Right renal cortex interstitium (tissue), 3 donors: ENCODE data around the gene FBXO2. TPM values are rescaled to one million over a fixed set of nuclear protein-coding genes. Genes with fewer than 3 reads are reported as not detected.
"Not testable (repeated sequence)": the region's sequence is repeated elsewhere in the genome, so short reads cannot be mapped to it uniquely, and the experiment has no call there.

Experiments
- DNase-seq, 3 donors: peaks; one replicate each; pipeline ENCODE4 v3.0.0-alpha.2; 2013; ENCODE audit warnings: low read depth in 3 of 3, low spot score in 2 of 3
- polyA plus RNA-seq, 3 donors: library from polyadenylated mRNA; unstranded; fragments of 120-200 nt; gene quantifications; one replicate each; pipeline ENCODE4 v1.2.1, GENCODE V29; 2013; ENCODE audit not compliant: insufficient read length in 3 of 3

Gene FBXO2
- polyA plus RNA-seq, 3 donors: 1.0 to 1.2 (median 1.1) TPM

DNA sequence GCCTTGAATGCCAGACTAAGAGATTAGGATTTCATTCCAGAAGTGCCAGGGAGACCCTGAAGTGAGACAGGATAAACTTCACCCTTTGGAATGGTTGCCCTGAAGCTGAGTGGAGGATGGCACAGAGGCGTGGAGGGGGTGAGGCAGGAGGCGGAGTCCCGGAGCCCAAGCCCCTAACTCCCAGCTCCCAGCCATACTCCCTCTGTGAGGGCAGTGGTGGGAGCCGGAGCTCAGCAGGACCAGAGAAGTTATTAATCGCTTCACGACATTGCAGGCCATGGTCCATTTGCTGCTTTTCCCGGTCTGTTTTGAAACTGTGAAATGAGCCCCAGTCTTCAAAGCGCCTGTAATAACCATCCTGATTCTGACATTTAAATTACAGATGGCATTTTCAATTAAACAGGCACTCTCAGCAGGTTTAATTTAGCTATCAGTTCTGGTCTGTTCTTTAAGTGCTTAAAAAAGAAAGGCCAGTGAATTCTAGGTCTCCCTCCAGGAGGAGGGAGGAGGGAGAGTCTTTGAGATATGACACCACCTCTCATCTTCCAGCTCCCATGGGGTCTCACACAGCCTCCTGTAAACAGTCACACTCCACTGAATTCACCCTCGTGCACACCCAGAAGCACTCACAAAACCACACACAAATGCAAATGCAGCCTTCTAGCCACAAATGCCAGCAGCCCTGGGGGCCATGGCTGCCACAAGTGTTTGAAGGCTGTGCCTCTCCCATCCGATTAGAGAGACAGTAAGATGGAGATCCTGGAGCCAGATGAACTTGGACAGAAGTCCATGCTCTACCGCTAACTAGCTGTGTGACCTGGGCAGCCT lies 19.6 kb downstream of the FBXO2 start:
- DNase-seq: no peak

DNA sequence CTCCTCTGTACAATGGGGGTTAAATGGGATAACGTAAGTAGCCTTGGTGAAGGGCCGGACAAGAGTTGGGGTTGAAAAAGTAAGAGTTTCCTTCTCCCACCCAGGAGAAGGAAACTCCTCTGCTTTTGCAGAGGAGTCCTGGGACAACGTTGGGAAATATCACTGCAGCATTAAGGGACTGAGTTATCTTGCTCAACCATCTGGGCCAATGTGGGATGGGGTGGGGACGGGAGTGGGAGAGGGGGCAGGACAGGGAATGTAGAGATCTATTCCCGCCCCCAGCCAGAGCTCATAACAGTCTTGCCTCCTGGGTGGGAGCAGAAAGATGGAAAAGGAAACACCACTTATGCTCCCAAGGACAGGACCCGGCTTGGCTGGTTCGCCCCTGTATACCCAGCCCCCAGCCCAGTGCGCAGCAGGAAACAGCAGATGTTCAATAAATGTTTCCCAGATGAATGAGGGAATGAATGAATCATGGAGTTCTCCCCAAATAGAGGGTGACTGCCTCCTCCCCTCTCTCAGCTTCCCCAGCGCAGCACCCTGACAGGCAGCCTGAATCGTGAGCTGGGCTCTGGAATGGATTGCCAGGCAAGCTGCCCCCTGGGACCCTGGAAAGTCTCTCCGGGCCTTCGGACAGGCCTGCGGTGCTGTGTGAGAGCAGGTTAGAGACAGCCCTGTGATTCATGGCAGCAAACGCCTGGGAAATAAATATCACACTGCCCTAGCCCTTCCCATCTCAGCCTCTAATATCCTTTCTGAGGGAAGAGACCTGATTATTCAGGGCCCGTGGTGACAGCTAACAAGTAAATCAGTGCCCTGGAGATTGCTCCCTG lies 24.8 kb downstream of the FBXO2 start:
- DNase-seq: no peak

DNA sequence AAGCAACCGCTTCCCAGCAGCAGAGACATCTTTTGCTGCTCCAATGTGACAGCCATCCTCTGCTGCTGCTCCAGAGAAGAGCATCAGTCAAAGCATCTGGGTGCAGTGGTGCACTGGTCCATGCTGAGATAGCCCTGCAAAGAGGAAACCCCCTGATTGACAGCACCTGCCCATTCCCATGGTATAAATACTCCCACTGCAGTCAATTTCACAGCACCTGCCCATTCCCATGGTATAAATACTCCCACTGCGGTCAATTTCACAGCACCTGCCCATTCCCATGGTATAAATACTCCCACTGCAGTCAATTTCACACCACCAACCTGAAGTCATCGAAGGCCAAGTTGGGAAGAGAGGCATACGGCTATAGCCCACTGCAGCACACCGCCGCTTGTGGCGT lies 25.5 kb downstream of the FBXO2 start:
- no peak for DNase-seq

DNA sequence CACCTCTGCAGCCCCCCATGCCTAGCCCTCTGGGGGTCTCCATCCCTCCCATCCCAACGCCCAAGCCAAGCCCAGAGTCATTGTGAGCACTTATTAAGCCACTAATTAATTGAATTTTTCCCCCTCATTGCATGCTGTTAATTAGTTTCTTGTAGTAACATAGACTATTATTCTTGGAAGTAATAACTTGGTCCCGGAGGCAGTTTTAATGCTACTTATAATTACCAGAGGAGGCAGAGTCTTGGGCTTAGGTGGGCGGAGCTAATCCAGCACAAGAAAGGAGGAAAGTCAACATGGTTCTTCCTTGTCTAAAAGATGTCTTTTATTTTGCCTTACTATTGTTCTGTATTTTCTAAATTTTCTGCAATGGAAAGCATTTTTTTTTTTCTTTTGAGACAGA lies 27.7 kb downstream of the FBXO2 start:
- no peak for DNase-seq

DNA sequence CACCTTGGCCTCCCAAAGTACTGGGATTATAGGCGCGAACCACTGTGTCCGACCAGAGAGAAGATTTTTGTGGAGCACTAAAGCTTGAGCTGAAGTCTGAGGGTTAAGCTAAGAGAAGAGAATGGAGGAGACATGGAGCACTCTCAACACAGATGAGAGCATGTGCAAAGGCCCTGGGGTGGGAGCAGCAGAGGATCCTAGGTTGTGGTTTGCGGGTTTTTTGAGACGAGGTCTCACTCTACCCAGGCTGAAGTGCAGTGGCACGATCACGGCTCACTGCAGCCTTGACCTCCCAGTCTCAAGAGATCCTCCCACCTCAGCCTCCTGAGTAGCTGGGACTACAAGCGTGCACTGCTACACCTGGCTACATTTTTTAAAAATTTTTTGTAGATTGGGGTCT lies 30.5 kb downstream of the FBXO2 start:
- no peak for DNase-seq

DNA sequence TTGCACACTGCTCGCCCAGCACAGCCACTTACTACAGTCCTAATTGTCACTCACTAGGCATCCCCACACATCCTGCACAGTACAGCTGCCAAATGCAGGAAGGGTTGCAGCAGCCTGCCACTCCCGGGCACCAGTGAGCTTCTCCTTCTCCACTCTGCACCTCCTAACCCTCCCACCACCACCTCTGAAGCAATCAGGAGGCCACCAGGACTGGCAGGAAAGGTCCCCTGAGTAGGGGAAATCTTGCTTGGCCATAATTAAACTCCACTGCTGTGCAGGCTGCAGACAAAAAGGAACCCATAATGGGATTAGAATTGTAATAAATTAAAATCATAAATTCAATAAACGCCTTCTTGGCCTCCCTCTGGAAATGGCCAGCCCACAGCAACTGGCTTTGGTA lies 31.8 kb downstream of the FBXO2 start:
- no peak for DNase-seq

DNA sequence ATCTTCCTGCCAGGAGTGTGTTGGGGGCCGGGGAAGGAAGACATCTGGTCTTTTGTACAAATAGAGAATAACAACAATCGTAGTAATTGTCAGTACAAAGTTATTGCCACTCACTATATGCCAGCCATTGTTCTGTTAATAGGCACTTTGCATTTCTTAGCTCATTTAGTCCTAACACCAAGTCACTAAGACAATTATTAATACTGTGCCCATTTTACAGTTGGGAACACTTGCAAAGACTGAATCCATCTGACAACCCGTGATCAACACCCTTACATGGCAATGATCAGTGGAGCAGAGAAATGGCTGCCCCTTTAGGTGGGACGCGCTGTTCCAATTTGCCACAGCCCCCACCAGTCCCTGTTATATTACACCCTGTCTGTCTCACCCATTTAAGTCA lies 33.3 kb downstream of the FBXO2 start:
- DNase-seq: no peak

DNA sequence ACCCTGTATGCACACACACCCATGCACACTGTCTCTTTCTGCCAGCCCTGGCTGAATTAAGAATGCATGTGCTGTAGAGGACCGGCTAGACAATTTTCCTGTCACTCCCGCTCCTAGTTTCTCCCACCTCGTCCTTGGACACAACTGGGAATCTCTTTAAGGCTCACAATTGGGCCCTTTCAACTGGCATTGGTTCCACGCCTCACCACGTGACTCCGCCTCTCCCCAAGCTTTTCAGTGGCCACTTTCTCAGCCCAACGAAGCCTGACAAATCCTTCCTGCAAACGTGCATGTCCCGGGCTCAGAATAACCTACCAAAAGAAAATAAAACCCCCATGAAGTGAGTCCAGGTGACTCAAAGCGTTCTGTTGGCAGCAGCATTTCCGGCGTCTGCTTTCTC lies 33.8 kb downstream of the FBXO2 start:
- DNase-seq: no peak

DNA sequence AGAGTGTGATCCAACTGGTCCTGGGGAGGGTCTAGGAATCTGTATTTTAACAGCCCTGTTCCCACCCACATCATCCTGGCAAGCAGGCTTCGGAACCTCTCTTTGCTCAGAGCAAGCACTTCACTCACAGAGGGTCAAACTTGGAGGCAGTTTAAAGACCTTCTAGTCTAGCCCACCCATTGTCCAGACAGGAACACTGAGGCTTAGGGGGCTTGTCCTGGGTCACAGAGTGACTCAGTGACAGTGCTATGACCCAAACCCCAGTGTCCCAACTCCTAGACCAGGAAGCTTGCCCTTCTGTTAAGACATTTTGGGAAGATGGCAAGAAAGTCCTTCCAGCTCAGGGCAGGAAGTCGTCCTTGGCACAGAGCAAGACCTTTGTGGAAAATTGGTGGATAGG lies 36.5 kb downstream of the FBXO2 start:
- no peak for DNase-seq

DNA sequence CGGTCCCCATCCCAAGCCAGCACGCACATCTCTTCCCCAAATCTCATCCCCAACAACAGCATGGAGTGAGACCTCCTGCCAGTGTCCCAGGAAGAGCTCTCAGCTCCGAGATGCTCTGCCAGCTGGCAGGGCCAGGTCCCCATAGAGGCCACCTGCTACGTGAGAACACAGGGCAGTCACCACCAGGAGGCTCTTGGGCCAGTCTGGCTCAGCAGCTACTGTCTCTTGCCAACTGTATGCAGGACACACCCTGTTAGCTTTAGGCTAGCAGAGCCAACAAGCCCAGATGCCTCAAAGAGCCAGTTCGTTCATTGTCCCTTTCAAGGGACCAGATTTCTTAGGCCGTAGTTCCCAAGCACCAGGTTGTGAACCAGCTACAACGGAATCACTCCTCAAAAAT lies 36.9 kb downstream of the FBXO2 start:
- no peak for DNase-seq

DNA sequence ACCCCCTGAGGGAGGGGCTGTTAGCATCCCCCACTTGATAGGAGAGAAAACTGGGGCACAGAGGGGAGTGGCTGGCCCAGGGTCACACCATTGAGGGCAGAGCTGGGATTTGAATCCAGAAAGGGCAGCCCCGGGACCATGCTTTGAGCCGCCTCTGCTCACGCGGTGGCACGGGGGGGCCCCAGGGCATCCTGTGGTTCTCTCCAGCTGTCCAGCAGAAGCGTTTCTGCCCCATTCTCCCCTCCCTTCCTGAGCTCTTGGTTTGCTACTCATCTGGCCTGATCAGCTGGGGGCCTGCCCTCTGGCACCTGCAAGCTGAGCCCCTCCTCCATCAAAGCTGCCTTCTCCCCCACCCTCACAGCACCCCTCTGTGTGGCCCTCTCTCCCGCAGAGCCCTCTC lies 37.5 kb downstream of the FBXO2 start:
- DNase-seq: no peak

DNA sequence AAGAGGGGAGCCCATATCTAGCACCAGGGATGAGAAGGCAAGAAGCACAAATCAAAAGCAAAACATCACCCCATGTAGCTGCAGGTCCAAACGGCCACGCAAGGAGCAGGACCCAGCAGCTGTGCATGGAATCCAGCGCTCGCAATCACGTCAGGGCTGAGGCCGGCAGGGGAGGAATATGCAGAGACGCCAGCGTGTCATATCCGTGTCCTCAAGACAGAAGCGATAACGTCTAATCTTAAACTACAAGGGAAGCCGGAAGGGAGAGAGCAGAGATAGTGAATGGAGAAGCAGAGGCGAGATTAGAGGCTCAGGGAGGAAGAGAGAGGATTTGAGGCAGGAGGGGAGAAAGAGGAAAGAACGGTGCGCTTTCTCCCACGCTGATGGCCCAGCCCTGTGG lies 39.1 kb downstream of the FBXO2 start:
- DNase-seq: no peak

DNA sequence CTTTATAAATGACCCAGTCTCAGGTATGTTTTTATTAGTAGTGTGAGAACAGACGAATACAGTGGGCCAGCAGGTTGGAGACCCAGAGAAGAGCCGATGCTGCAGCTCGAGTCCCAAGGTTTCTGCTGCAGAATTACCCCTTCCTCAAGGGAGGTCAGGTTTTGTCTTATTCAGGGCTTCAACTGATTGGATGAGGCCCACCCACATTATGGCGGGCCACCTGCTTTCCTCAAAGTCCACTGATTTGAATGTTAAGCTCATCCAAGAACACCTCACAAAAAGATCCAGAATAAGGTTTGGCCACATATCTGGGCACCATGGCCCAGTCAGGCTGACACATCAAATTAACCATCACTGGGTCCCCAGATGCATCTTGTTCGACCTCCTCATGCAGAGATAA lies 40.9 kb downstream of the FBXO2 start:
- no peak for DNase-seq

DNA sequence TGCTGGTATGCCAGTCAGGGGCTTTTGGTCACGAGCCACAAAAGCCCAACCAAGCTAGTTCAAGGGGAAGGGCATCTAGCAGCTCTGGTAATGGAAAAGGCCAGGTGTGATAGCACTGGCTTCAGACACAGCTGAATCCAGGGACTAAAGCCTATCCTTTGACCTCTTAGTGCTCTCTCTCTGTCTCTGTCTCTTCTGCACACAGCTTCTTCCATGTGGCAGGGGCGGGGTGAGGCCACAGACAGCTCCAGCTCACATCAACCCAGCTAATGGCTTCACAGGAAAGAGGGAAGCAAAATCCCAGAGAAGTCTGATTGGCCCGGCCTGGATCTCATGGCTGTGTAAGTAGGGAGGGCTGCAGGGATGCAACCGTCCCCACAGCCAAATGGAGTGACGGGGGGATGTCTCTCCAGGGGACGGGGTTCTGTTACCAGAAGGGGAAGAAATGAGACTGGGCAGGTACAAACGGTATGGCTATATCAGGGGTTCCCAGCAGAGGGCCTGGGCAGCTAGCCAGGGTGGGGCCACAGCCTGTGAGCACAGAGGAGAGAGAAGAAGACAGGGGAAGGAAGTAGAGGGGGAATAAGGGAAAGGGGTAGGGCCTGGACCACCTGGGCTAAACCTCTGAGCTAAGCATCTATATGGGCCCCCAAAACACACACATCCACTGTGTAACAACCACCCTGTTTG lies 42.4 kb downstream of the FBXO2 start:
- no peak for DNase-seq

DNA sequence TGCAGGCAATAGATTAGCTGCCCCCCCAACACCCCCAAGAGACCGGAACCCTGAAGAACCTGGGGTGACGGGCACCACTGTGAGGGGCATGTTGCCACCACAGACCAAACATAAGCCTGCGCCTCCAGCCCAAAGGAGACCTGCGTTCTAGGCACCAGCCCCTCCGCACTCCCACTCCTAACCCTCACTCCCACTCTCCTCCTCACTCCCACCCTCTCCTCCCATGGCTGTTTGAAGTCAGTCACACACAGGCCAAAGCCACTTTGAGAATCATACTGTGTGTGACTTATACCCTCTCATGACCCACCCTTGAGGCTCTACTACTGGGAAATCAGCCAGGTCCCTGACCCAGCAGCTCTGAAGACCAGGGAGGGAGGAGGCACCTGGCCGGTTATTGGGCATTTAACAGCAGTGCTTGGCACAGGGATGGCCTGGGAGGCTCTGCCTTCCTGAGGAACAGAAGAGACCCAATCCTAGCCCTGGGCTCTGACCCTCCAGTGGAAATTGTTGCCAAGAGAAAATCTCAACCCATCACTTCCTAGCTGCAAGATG lies 43.5 kb downstream of the FBXO2 start:
- DNase-seq: no peak

DNA sequence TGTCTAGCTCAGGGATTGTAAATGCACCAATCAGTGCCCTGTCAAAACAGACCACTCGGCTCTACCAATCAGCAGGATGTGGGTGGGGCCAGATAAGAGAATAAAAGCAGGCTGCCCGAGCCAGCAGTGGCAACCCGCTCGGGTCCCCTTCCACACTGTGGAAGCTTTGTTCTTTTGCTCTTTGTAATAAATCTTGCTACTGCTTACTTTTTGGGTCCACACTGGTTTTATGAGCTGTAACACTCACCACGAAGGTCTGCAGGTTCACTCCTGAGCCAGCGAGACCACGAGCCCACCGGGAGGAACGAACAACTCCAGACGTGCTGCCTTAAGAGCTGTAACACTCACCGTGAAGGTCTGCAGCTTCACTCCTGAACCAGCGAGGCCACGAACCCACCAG lies 44.9 kb downstream of the FBXO2 start:
- not testable (repeated sequence) for DNase-seq

DNA sequence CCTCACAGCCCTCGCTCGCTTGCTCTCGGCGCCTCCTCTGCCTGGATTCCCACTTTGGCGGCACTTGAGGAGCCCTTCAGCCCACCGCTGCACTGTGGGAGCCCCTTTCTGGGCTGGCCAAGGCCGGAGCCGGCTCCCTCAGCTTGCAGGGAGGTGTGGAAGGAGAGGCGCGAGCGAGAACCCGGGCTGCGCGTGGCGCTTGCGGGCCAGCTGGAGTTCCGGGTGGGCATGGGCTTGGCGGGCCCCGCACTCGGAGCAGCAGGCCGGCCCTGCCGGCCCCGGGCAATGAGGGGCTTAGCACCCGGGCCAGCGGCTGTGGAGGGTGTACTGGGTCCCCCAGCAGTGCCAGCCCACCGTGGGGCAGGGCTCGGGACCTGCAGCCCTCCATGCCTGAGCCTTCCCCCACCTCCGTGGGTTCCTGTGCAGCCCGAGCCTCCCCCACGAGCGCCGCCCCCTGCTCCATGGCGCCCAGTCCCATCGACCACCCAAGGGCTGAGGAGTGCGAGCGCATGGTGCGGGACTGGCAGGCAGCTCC lies 45.6 kb downstream of the FBXO2 start:
- DNase-seq: not testable (repeated sequence)

DNA sequence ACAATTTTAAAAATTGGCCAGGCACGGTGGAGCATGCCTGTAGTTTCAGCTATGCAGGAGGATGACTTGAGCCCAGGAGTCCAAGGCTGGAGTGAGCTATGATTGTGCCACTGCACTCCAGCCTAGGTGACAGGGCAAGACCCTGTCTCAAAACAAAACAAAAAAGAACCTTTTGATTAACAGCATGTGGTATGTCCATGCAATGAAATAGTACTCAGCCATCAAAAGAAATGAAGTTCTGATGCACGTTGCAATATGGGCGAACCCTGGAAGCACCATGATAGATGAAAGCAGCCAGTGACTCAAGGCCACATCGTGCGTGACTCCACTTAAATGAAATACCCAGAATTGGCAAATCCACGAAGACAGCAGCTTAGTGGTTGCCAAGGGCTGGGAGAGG lies 47.5 kb downstream of the FBXO2 start:
- no peak for DNase-seq

DNA sequence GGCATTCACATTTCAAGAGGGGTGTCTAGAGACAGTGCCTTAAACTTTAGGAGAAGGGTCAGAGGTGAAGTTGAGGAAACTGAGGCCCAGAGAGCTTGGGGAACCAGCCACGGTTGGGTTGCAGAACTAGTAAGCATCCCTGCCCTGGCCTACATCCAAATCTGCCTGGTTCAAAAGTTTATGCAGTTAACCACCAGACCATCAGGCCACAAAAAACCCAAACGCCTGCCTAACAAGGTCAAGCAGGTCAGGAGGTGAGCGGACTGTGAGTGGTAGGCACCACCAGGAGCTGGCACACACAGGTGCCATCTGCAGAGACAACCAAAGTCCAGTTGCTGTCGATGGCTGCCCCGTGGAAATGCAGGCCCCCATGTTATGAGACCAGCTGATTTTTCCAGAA lies 51.2 kb downstream of the FBXO2 start:
- no peak for DNase-seq

DNA sequence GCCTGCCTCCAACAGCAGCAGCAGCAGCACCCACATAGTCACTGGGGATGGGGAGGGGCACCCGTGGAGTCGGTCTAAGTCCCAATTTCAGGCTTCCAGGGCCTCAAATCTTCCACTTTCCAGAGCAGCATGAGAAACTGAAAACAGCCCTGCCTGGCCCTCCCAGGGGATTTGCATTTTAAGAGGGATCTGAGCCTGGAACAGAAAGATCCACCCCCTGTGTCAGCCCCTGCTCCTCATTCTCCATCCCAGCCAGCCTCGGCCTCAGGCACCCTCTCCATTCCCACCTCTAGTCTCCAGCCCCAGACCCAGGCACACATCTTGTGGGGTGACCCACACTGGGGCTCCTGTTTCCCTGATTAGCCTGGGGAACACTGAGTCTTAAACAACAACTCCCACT lies 51.8 kb downstream of the FBXO2 start:
- no peak for DNase-seq

DNA sequence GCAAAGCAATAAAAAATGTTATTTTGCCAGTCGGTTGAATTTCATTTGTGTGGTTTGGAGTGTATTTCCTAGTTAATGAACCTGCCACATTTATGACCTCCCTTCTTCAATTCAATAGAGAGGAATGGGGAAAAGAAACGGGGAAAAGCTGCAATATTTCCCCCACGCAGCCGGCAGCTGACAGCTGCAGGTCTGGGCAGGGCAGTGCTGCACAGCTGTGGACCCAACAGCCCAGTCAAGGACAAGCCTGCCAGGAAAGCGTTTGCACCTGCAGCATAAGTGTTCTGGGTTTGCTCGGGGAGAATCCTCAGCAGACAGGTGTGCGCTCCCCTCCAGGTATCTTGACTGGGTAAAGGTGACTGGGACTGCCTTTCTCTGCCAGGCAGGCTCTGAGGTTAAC lies 53.4 kb downstream of the FBXO2 start:
- no peak for DNase-seq
